HepG2 (cell line): ENCODE measurements around the gene MAD2L2. TPM values are rescaled to one million over a fixed set of nuclear protein-coding genes. Genes with fewer than 3 reads are reported as not detected.

Source experiments
- AKAP8 ChIP-seq: sonication (generic); formaldehyde crosslinking; IDR thresholded peaks from 2 replicates; pipeline ENCODE4 v1.5.1; 2020; ENCODE audit warnings: mild to moderate bottlenecking, missing genetic modification reagents
- DNMT1 ChIP-seq: sonication (generic); formaldehyde crosslinking; IDR thresholded peaks from 2 replicates; pipeline ENCODE4 v1.5.1; 2020; ENCODE audit warnings: mild to moderate bottlenecking, missing genetic modification reagents
- ELF4 ChIP-seq: sonication (generic); formaldehyde crosslinking; IDR thresholded peaks from 2 replicates; pipeline ENCODE4 v1.5.0; 2020; ENCODE audit warnings: missing genetic modification reagents, mild to moderate bottlenecking, moderate library complexity, borderline replicate concordance
- FOXP4 ChIP-seq: sonication (generic); formaldehyde crosslinking; IDR thresholded peaks from 2 replicates; pipeline ENCODE4 v1.4.0; 2020; ENCODE audit warnings: missing genetic modification reagents
- GZF1 ChIP-seq: sonication (generic); formaldehyde crosslinking; IDR thresholded peaks from 2 replicates; pipeline ENCODE4 v1.5.1; 2020; ENCODE audit warnings: mild to moderate bottlenecking, missing genetic modification reagents
- HDAC1 ChIP-seq: sonication (generic); formaldehyde crosslinking; IDR thresholded peaks from 2 replicates; pipeline ENCODE4 v1.5.1; 2020; ENCODE audit warnings: mild to moderate bottlenecking, missing genetic modification reagents
- MAFG ChIP-seq: sonication (generic); formaldehyde crosslinking; IDR thresholded peaks from 2 replicates; pipeline ENCODE4 v1.5.1; 2020; ENCODE audit warnings: mild to moderate bottlenecking, missing genetic modification reagents
- MTF2 ChIP-seq: sonication (generic); formaldehyde crosslinking; IDR thresholded peaks from 2 replicates; pipeline ENCODE4 v1.5.0; 2020; ENCODE audit warnings: missing genetic modification reagents, borderline replicate concordance
- PHF20 ChIP-seq: sonication (generic); formaldehyde crosslinking; IDR thresholded peaks from 2 replicates; pipeline ENCODE4 v1.5.0; 2020; ENCODE audit warnings: mild to moderate bottlenecking, missing genetic modification reagents
- RARA ChIP-seq: IDR thresholded peaks from 2 replicates; pipeline ENCODE4 v1.6.1; 2016; ENCODE audit warnings: missing genetic modification reagents, missing compliant biosample characterization
- REXO4 ChIP-seq: sonication (generic); formaldehyde crosslinking; IDR thresholded peaks from 2 replicates; pipeline ENCODE4 v1.8.0; 2022; ENCODE audit warnings: missing genetic modification reagents, mild to moderate bottlenecking, borderline replicate concordance
- RORA ChIP-seq: sonication (generic); formaldehyde crosslinking; IDR thresholded peaks from 2 replicates; pipeline ENCODE4 v1.5.0; 2020; ENCODE audit warnings: mild to moderate bottlenecking, missing genetic modification reagents, moderate library complexity
- RXRB ChIP-seq: IDR thresholded peaks from 2 replicates; pipeline ENCODE4 v1.6.1; 2016; ENCODE audit warnings: borderline replicate concordance, missing genetic modification reagents, missing compliant biosample characterization
- SOX13 ChIP-seq, 3 experiments: fragments of 450-650 bp in 1 of 3; sonication (generic) in 1 of 3; formaldehyde crosslinking in 1 of 3; IDR thresholded peaks in 2 of 3; conservative IDR thresholded peaks in 1 of 3; 2 replicates each; pipeline versions ENCODE4 v1.5.0 to v1.6.1; 2016 to 2020; ENCODE audit warnings: antibody characterized with exemption in 1 of 3, mild to moderate bottlenecking in 1 of 3, missing compliant biosample characterization in 1 of 3, missing genetic modification reagents in 1 of 3, moderate library complexity in 1 of 3
- TERF1 ChIP-seq: sonication (generic); formaldehyde crosslinking; IDR thresholded peaks from 2 replicates; pipeline ENCODE4 v1.8.0; 2022; ENCODE audit warnings: mild to moderate bottlenecking, missing genetic modification reagents, moderate library complexity
- TMF1 ChIP-seq: sonication (generic); formaldehyde crosslinking; IDR thresholded peaks from 2 replicates; pipeline ENCODE4 v1.8.1; 2022; ENCODE audit warnings: low read depth, missing genetic modification reagents
- ZMAT3 ChIP-seq: sonication (generic); formaldehyde crosslinking; conservative IDR thresholded peaks from 2 replicates; pipeline ENCODE4 v1.7.0; 2021; ENCODE audit warnings: missing genetic modification reagents
- ZNF143 ChIP-seq: sonication (generic); formaldehyde crosslinking; IDR thresholded peaks from 2 replicates; pipeline ENCODE4 v1.4.0; 2020; ENCODE audit warnings: missing genetic modification reagents
- ZNF329 ChIP-seq: sonication (generic); formaldehyde crosslinking; IDR thresholded peaks from 2 replicates; pipeline ENCODE4 v1.9.0; 2021; ENCODE audit warnings: low read depth, mild to moderate bottlenecking, missing genetic modification reagents
- ZNF414 ChIP-seq: sonication (generic); formaldehyde crosslinking; IDR thresholded peaks from 2 replicates; pipeline ENCODE4 v1.5.0; 2020; ENCODE audit warnings: missing genetic modification reagents
- ZNF460 ChIP-seq: sonication (generic); formaldehyde crosslinking; IDR thresholded peaks from 2 replicates; pipeline ENCODE4 v1.5.1; 2020; ENCODE audit warnings: missing genetic modification reagents, mild to moderate bottlenecking, borderline replicate concordance
- ZNF513 ChIP-seq: sonication (generic); formaldehyde crosslinking; conservative IDR thresholded peaks from 2 replicates; pipeline ENCODE4 v1.5.0; 2020; ENCODE audit warnings: missing genetic modification reagents
- ZNF878 ChIP-seq: sonication (generic); formaldehyde crosslinking; IDR thresholded peaks from 2 replicates; pipeline ENCODE4 v1.8.1; 2023; ENCODE audit warnings: mild to moderate bottlenecking, missing genetic modification reagents, moderate library complexity
- ZSCAN21 ChIP-seq: sonication (generic); formaldehyde crosslinking; IDR thresholded peaks from 2 replicates; pipeline ENCODE4 v1.8.0; 2022; ENCODE audit warnings: mild to moderate bottlenecking, missing genetic modification reagents, moderate library complexity, borderline replicate concordance
- polyA plus RNA-seq, 8 experiments: library from polyadenylated mRNA; depleted of rRNA in 3 of 8; stranded (reverse) in 7 of 8; unstranded in 1 of 8; fragments of >200 nt; fragmentation: Illumina TruSeq in 4 of 8; extraction: Trizol in 4 of 8; gene quantifications; 2 replicates each; pipeline versions ENCODE4 v1.2.1 to v1.2.3, GENCODE V29; 2011 to 2016; ENCODE audit warnings: low read depth in 4 of 8, missing spikeins in 1 of 8, mixed read lengths in 1 of 8; ENCODE audit not compliant: insufficient read depth in 1 of 8
- total RNA-seq, 5 experiments: library from RNA; depleted of rRNA; stranded (reverse); fragments of >200 nt; fragmentation: Illumina TruSeq; extraction: Trizol; gene quantifications; 2 replicates each; pipeline ENCODE4 v1.2.3, GENCODE V29; 2016; ENCODE audit warnings: low read depth in 1 of 5

Gene MAD2L2
- total and polyA plus RNA-seq, 2 of the 13 experiments (the other 11 are each of a cell fraction or from before 2014, with no cell fraction given), result 51.8 to 53.8 TPM

GRCh38 chr1:11654137-11654938 is 26.6 kb downstream of the MAD2L2 start, which contains the start of the genes FBXO2 and FBXO44 (continued):
- TF ChIP-seq ZNF878 (CRISPR knock-in tag), result no peak
- TF ChIP-seq ELF4 (CRISPR knock-in tag), result no peak
- TF ChIP-seq AKAP8 (CRISPR knock-in tag), result no peak
- no peak; the same call in 1 of the 2 replicates for TF ChIP-seq RARA (CRISPR knock-in tag)
- TF ChIP-seq ZNF513, result no peak
- TF ChIP-seq ZSCAN21 (CRISPR knock-in tag), result peak; percentile 48; the same call in 1 of the 2 replicates
- TF ChIP-seq FOXP4 (CRISPR knock-in tag), result no peak
- no peak for TF ChIP-seq ZNF143 (CRISPR knock-in tag)
- no peak for TF ChIP-seq PHF20 (CRISPR knock-in tag)
- no peak for TF ChIP-seq REXO4 (CRISPR knock-in tag)
- TF ChIP-seq ZNF460, result no peak
- peak; percentile 50; the same call in 1 of the 2 replicates for TF ChIP-seq ZNF414 (CRISPR knock-in tag)
- TF ChIP-seq MTF2, result no peak
- no peak for TF ChIP-seq TERF1
- TF ChIP-seq ZNF329 (CRISPR knock-in tag), result 0 out of 2 replicates have a peak, but pooled peaks have one; percentile 76
- no peak for TF ChIP-seq RXRB (CRISPR knock-in tag)
- no peak for TF ChIP-seq GZF1
- TF ChIP-seq RORA (CRISPR knock-in tag), result no peak
- peak; percentile 31; the same call in 1 of the 2 replicates for TF ChIP-seq HDAC1
- no peak for TF ChIP-seq TMF1 (CRISPR knock-in tag)
- TF ChIP-seq MAFG, result no peak
- no peak for TF ChIP-seq ZMAT3
- TF ChIP-seq SOX13 (IDR thresholded peaks at IDR 0.05), result no peak
- TF ChIP-seq SOX13 (CRISPR knock-in tag; conservative IDR thresholded peaks at IDR 0.05 in 1 of 2, IDR thresholded peaks at IDR 0.05 in 1 of 2), result no peak
- TF ChIP-seq DNMT1 (CRISPR knock-in tag), result no peak
